Measurements from ENCODE around the gene NEK2. TPM values are rescaled to one million over a fixed set of nuclear protein-coding genes. Genes with fewer than 3 reads are reported as not detected.

NEK2 gene
- total RNA-seq, 1 experiment from 2014 or later = 44.5 TPM

Other genes with a start within 250 kb of the NEK2 start
- gene RD3, start 183.5 kb downstream of the NEK2 start, total RNA-seq (2022) = not detected in 2 replicates
- 87.0 and 94.1 TPM in 2 replicates for gene SLC30A1, start 96.5 kb downstream of the NEK2 start, total RNA-seq (2022)
- 76.2 and 82.4 TPM in 2 replicates for gene LPGAT1, start 155.1 kb upstream of the NEK2 start, total RNA-seq (2022)